HG02870 (cell line): Measurements from ENCODE around the gene UBE2QL1.

Experiments used
- ATAC-seq: cut with Tn5 transposase; IDR thresholded peaks from one replicate; pipeline ENCODE4 v1.9.1; 2021; ENCODE audit warnings: mild to moderate bottlenecking, moderate library complexity; ENCODE audit not compliant: unreplicated experiment

Gene UBE2QL1

DNA sequence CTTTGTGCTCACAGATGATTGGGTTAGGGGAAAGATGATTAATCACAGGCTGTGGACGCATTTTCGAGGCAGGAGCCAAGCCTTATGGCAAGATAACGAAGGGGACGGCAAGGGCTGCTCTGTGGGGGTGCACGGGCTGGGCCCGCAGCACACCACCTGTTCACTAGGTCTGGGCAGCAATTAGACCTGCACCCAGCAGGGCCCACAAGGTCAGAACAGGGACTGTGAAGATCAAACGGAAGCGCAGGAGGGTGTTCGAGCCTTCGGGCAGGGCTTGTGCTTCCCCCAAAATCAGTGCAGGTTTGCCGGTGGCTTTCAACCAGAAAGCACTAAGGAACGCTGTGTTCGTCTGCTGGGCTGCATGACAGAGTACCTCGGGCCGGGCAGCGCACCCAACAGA is 73.7 kb downstream of the UBE2QL1 start:
- ATAC-seq: no peak

GRCh38 chr5:6522923-6523322 is 74.3 kb downstream of the UBE2QL1 start:
- no peak for ATAC-seq

DNA sequence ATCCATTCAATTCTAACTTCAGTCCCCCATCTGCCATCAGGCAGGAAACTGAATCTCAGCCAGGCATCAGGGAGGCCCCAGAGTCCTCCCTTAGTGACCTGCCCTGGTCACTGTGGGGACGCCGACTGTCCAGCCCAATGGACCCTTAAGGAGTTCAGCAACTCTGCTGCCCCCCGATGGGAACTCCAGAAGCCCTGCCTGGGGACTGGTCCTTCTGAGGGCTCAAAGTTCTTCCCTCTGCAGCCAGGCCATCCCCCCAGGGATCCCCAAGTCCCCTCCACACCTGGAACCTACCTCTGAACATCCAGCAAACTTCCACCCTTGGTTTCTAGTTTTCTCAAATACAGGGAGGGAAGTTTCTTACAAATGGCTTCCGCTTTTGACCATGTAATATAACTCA is 76.8 kb downstream of the UBE2QL1 start:
- no peak for ATAC-seq

GRCh38 chr5:6525910-6526309 is 77.3 kb downstream of the UBE2QL1 start:
- no peak for ATAC-seq

GRCh38 chr5:6527749-6528455 is 79.2 kb downstream of the UBE2QL1 start:
- no peak for ATAC-seq

GRCh38 chr5:6535594-6535993 is 86.9 kb downstream of the UBE2QL1 start:
- no peak for ATAC-seq

GRCh38 chr5:6539060-6539459 is 90.4 kb downstream of the UBE2QL1 start:
- ATAC-seq: no peak

DNA sequence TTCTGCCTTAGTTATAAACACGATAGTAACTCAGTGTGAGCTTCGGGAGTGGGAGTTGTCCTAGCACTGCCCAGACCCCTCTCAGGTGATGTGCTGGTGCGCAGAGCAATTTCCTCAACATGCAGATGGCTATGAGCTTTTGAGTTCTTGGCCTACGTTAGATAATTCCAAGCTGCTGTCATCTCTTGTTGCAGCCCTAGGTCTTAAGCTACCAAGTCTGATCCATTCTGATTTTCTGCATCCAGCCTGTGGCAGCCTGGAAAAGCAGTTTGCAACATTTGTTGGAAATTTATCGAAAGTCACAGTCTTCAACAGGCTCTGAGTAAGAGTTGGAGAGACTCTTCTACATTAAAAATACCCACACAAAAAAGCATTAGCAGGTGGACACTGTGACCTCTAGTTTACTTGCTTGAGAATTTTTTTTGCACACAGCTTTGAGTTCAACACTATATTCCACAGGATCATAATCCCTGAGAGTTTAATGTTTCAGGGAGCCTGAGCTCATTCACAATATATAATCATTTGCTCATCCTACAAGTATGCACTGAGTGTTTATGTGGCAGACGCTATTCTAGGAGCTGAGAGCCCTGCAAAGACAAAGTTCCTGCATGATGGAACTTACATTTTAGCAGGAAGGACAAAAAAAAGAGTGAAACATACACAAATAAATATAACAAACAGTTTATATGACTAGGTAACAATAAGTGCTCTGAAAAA is 91.6 kb downstream of the UBE2QL1 start:
- no peak for ATAC-seq

- no peak for ATAC-seq
Observed at GRCh38 chr5:6541256-6542013, 92.8 kb downstream of the UBE2QL1 start.

DNA sequence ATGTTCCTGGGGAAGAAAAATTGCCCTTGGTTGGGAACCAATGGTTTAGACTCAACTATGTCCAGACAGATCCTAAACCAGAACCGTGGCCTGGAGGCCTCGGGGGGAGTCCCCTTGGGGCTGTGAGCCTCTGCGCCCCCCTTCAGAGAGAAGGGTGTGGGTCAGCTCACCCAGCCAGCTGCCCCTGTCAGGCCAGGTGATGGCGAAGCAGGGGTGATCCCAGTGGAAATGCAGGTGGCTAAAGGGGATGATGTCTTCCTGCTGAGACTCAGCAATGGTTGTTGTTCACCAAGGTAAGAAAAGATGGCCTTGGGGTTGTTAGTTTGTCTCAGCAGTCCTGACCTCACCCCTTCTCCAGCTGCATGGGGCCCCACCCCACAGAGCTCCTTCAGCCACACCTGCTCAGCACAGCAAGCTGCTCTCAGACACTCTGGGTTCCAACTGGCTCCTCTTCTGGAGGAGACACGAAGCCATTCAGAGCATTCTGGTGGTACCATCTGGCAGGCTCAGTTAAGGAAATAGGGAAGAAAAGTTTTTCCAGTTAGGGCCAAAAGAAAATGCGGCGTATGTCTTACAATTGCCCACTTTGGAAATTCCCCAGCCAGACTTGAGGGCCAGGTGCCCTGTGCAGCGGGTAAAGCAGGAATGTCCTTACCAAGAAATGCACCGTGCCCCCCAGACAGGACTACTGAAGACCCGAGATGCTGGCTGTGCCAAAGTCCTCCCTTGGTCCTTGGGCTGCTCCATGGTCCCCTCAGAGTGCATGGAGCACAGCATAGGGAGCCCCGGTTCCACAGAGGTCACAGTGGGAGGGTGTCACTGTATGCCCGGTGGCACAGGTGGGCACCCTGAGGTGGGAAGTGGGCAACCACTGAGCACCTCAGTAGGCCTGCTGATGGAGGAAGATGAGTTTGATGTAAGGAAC is 94.0 kb downstream of the UBE2QL1 start:
- no peak for ATAC-seq

- ATAC-seq: no peak
Observed at GRCh38 chr5:6543346-6543730, 94.7 kb downstream of the UBE2QL1 start.

DNA sequence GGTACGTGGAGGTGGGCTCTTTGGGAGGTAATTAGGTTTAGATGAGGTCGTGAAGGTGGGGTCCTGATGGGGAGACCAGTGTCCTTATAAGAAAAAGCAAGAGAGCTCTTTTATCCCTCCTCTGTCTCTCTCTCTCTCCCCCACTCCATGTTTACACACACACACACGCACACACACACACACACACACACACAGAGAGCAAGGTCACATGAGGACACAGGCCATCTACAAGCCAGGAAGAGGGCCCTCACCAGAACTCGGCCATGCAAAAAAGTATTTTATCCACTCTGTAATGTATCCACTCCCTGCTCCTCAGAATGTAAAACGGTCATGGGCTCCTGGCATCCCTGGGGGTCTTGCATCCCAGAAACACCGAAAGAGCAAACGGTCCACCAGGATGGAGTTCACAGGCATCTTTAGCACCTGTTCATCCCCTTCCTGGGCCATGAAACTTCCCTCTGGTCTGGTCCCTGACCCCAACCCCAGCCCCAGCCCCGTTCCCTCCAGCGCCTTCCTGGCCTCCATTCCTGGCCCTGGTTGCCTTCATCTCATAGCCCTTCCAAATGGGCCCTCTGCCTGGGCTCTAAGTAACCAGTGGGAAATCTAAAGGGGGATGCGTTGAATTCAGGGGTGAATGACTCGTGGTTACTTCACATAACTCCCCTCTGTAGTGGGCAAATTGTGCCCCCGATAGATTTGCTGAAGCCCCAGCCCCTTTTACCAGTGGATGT is 95.3 kb downstream of the UBE2QL1 start:
- no peak for ATAC-seq
